ENCODE data around the gene EVC2. TPM values are rescaled to one million over a fixed set of nuclear protein-coding genes. Genes with fewer than 3 reads are reported as not detected.

Gene EVC2
- total RNA-seq, 1 donor from 2014 or later, result 5.2 TPM

DNA sequence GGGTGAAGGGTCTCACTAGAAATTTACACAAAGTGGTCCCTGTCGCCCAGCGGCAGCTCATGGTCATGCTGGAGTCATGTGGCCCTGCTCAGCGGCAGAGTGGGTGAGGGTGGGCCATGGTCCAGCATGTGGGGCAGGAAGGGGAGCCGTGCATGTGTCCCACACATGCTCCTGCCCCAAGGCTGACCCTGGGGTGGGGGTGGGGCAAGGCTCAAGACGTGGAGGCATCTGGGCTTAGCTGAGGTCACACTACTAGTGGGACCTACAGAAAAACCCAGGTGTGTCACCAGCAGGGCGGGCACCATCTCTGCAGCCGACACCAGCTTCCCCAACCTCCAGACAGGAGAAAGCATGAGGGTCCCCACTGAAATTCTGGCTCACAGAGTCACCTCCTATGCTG is 45.0 kb upstream of the EVC2 start:
- no peak overlapping the region for H3K9ac ChIP-seq (ENCODE audit: low read depth in 1 of 3, low read length in 3 of 3)
- H3K27me3 ChIP-seq (ENCODE audit: control insufficient read depth in 3 of 3, insufficient read depth in 3 of 3, low read length in 3 of 3), result peaks cover 0 to 2% (median 0%) of the 10 kb centered on the region in 3 donors
- no peaks in the 10 kb centered on the region for H3K4me1 ChIP-seq (ENCODE audit: control insufficient read depth in 3 of 3, insufficient read depth in 3 of 3, low read length in 3 of 3)
- no peak overlapping the region for H3K4me3 ChIP-seq (ENCODE audit: low read length in 3 of 3)
- peaks cover 8 to 38% (median 11%) of the 10 kb centered on the region in 3 donors for H3K36me3 ChIP-seq (ENCODE audit: control insufficient read depth in 3 of 3, insufficient read depth in 3 of 3, low read length in 3 of 3)
- H3K9me3 ChIP-seq (ENCODE audit: control insufficient read depth in 3 of 3, low read length in 3 of 3), result peaks cover 0 to 5% (median 0%) of the 10 kb centered on the region in 3 donors
- H3K27ac ChIP-seq (ENCODE audit: low read depth, low read length), result no peak overlapping the region

DNA sequence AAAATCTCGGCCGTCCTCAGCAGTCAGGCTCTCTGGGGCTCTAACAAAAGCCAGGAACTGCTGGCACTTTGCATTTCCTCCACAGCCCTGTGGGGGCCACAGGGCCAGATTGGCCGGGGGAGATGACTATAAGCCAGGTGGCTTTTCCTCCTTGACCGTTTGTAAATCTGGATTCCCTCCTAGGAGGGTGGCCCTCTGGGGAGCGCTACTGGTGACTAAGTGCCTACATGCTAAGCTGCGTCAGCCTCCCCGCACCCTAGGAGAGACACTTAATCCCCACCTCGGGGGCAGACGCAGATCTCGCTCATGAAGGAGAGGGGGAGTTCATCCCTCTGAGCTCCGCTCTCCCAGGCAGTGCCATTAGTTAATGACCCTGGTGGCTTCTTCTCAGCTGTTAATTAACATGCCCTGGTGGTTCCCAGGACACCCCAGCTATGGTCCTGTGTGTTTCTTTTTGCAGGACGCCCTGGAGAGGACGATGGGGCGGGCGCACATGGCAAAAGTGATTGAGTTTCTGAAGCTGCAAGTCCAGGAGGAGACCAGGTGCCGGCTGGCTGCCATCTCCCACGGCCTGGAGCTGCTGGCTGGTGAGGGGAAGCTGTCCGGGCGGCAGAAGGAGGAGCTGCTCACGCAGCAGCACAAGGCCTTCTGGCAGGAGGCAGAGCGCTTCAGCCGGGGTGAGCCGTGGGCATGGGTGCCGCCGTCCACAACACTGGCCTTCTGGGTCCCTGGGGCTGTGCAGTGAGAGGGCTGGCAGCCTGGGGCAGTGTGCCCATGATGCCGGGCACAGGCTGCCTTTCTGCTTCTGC is 44.2 kb upstream of the EVC2 start:
- peaks cover under 1 to 3% (median 2%) of the 10 kb centered on the region in 3 donors for H3K4me1 ChIP-seq (ENCODE audit: control insufficient read depth in 3 of 3, insufficient read depth in 3 of 3, low read length in 3 of 3)
- H3K4me3 ChIP-seq (ENCODE audit: low read length in 3 of 3), result no peak overlapping the region
- peaks cover 0 to 5% (median 0%) of the 10 kb centered on the region in 3 donors for H3K9me3 ChIP-seq (ENCODE audit: control insufficient read depth in 3 of 3, low read length in 3 of 3)
- H3K36me3 ChIP-seq (ENCODE audit: control insufficient read depth in 3 of 3, insufficient read depth in 3 of 3, low read length in 3 of 3), result peaks cover 8 to 37% (median 11%) of the 10 kb centered on the region in 3 donors
- H3K27me3 ChIP-seq (ENCODE audit: control insufficient read depth in 3 of 3, insufficient read depth in 3 of 3, low read length in 3 of 3), result peaks cover 0 to 2% (median 0%) of the 10 kb centered on the region in 3 donors
- H3K9ac ChIP-seq (ENCODE audit: low read depth in 1 of 3, low read length in 3 of 3), result no peak overlapping the region
- H3K27ac ChIP-seq (ENCODE audit: low read depth, low read length), result no peak overlapping the region

DNA sequence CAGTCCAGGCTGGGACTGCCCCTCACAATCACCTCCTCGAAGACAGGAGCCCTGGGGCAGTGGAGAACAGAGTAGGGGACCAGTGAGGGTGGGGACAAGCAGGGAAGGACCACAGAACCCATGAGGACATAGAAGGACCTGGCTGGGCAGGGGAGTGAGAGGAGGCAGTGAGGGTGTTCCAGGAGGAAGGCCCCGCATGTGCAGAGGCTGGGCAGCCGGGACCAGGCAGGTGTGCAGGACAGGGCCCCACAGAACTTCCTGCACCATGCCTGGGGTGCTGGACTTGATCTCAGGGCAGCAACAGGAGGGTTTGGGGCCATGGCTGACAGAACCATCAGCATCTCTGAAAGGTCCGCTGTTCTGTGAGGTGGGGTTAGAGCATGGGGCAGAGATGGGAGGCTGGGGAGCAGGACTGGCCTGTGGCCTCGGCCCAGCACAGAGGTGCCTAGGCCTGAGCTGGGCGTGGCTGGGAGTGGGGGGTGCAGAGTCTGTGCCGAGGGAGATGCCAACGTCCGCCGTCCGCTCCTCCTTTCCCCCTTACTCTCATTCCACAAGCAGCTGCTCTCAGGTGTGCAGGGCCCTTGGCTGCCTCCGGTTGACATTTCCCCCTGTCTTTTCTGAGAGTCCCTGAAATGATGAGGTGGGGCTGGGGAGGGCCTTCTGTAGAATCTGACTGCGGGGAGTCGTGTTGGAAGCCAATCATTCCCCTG is 43.5 kb upstream of the EVC2 start:
- Histone ChIP-seq H3K4me1 (ENCODE audit: control insufficient read depth in 3 of 3, insufficient read depth in 3 of 3, low read length in 3 of 3) (peaks cover 5 to 8% (median 7%) of the 10 kb centered on the region in 3 donors), H3K9me3 (ENCODE audit: control insufficient read depth in 3 of 3, low read length in 3 of 3) (peaks cover 0 to 2% (median 0%) of the 10 kb centered on the region in 3 donors), H3K27ac (ENCODE audit: low read depth, low read length) (no peak overlapping the region), H3K36me3 (ENCODE audit: control insufficient read depth in 3 of 3, insufficient read depth in 3 of 3, low read length in 3 of 3) (peaks cover 4 to 29% (median 7%) of the 10 kb centered on the region in 3 donors), H3K27me3 (ENCODE audit: control insufficient read depth in 3 of 3, insufficient read depth in 3 of 3, low read length in 3 of 3) (peaks cover 0 to 2% (median 0%) of the 10 kb centered on the region in 3 donors), H3K4me3 (ENCODE audit: low read length in 3 of 3) (no peak overlapping the region), H3K9ac (ENCODE audit: low read depth in 1 of 3, low read length in 3 of 3) (no peak overlapping the region)

DNA sequence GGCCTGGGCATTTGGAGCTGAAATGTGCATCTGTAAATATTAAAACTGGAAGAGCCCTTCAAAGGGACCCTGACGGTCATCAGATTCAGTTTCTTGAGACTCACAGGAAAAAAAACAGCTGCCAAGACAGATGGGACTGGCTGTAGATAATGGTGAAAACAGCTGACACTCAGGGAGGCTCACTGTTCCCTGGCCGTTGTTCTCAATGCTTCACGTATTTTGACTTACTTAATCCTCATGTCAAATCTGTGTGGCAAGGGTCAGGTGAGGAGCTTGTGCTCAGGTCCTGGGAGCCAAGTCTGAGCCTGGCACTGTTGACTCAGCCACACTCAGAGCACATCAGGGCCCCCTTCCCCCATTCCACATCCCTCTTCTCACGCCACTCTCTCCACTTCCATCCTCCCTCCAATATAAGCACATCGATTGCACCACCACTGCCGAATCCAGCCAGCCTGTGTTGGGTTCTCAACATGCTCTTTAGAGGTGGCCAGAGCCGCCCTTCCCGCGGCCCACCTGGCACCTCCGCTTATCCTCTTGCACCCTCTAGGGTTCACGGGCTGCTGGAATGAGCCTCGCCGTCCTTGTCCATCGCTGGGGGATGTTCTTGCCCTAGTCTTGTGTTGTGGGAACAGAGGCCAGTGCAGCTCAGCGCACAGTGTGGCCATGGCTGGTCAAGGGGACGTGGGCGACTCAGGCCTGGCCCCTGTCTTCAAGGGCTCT is 42.7 kb upstream of the EVC2 start:
- peaks cover 5 to 9% (median 7%) of the 10 kb centered on the region in 3 donors for H3K4me1 ChIP-seq (ENCODE audit: control insufficient read depth in 3 of 3, insufficient read depth in 3 of 3, low read length in 3 of 3)
- H3K27me3 ChIP-seq (ENCODE audit: control insufficient read depth in 3 of 3, insufficient read depth in 3 of 3, low read length in 3 of 3), result peaks cover 0 to 2% (median 0%) of the 10 kb centered on the region in 3 donors
- no peaks in the 10 kb centered on the region for H3K9me3 ChIP-seq (ENCODE audit: control insufficient read depth in 3 of 3, low read length in 3 of 3)
- H3K4me3 ChIP-seq (ENCODE audit: low read length in 3 of 3), result no peak overlapping the region
- peaks cover 2 to 23% (median 4%) of the 10 kb centered on the region in 3 donors for H3K36me3 ChIP-seq (ENCODE audit: control insufficient read depth in 3 of 3, insufficient read depth in 3 of 3, low read length in 3 of 3)
- no peak overlapping the region for H3K9ac ChIP-seq (ENCODE audit: low read depth in 1 of 3, low read length in 3 of 3)
- no peak overlapping the region for H3K27ac ChIP-seq (ENCODE audit: low read depth, low read length)

DNA sequence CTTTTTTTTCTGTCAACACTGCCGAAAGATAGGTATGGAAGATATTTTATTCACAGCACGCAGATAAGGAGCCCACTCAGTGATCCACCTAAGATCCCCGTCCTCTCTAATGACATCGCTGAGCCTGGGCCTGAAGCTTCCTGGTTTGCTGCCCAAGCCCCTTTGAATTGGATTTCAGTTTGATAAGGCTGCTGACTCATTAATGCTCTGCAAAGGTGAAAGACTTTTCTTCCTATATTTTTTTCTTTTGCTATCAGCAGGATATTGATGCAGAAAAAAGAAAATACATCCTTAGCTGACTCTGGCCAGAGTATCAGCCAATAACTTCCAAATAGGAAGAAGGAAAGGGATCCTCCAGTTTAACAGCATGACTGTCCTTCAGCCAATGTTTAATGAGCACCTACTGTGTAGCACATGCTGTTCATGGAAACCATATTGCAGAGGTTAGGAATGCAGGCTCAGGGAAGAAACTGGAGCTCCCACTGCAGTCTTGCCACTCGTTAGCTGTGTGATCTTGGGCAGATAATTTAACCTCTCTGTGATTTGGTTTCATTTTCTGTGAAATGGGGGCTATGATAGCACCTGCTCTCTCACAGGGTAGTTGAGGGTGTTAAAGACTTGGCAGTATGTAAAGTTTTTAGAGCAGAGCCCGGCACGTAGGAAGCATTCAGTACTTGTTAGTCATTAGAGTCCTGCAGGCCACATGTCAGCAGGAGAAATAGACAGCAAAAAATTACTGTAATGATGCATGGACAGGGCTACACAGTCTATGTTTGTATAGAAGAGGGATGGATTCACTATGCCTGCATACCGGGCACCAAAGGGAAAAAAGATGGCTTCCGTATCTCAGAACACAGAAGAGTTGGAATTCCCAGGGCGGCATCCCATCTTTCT is 41.9 kb upstream of the EVC2 start:
- Histone ChIP-seq H3K9ac (ENCODE audit: low read depth in 1 of 3, low read length in 3 of 3) (no peak overlapping the region), H3K27me3 (ENCODE audit: control insufficient read depth in 3 of 3, insufficient read depth in 3 of 3, low read length in 3 of 3) (peaks cover 0 to 2% (median 0%) of the 10 kb centered on the region in 3 donors), H3K36me3 (ENCODE audit: control insufficient read depth in 3 of 3, insufficient read depth in 3 of 3, low read length in 3 of 3) (peaks cover under 1 to 19% (median 4%) of the 10 kb centered on the region in 3 donors), H3K9me3 (ENCODE audit: control insufficient read depth in 3 of 3, low read length in 3 of 3) (no peaks in the 10 kb centered on the region), H3K4me1 (ENCODE audit: control insufficient read depth in 3 of 3, insufficient read depth in 3 of 3, low read length in 3 of 3) (peaks cover 5 to 9% (median 7%) of the 10 kb centered on the region in 3 donors), H3K4me3 (ENCODE audit: low read length in 3 of 3) (no peak overlapping the region), H3K27ac (ENCODE audit: low read depth, low read length) (no peak overlapping the region)

DNA sequence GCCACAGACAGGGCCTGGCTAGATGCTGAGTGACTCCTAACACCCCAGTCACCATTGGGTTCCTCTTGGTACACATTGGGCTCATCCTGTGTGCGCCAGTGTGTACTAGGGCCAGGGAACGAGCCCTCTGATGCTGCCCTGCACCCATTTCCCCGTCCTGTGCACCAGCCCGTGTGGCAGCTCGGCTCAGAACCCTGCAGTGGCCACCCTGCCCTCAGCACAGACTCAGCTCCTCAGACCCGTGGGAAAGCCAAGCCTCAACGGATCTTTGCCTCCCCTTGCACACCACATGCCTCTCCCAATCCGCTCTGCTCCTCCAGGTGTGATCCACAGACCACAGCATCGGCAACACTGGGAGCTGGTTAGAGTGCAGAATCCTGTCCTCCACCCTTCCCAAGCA is 41.2 kb upstream of the EVC2 start:
- Histone ChIP-seq H3K27me3 (ENCODE audit: control insufficient read depth in 3 of 3, insufficient read depth in 3 of 3, low read length in 3 of 3) (peaks cover 0 to 2% (median 0%) of the 10 kb centered on the region in 3 donors), H3K4me1 (ENCODE audit: control insufficient read depth in 3 of 3, insufficient read depth in 3 of 3, low read length in 3 of 3) (peaks cover 5 to 9% (median 7%) of the 10 kb centered on the region in 3 donors), H3K9ac (ENCODE audit: low read depth in 1 of 3, low read length in 3 of 3) (no peak overlapping the region), H3K36me3 (ENCODE audit: control insufficient read depth in 3 of 3, insufficient read depth in 3 of 3, low read length in 3 of 3) (peaks cover 0 to 16% (median 4%) of the 10 kb centered on the region in 3 donors), H3K4me3 (ENCODE audit: low read length in 3 of 3) (no peak overlapping the region), H3K9me3 (ENCODE audit: control insufficient read depth in 3 of 3, low read length in 3 of 3) (no peaks in the 10 kb centered on the region), H3K27ac (ENCODE audit: low read depth, low read length) (no peak overlapping the region)

DNA sequence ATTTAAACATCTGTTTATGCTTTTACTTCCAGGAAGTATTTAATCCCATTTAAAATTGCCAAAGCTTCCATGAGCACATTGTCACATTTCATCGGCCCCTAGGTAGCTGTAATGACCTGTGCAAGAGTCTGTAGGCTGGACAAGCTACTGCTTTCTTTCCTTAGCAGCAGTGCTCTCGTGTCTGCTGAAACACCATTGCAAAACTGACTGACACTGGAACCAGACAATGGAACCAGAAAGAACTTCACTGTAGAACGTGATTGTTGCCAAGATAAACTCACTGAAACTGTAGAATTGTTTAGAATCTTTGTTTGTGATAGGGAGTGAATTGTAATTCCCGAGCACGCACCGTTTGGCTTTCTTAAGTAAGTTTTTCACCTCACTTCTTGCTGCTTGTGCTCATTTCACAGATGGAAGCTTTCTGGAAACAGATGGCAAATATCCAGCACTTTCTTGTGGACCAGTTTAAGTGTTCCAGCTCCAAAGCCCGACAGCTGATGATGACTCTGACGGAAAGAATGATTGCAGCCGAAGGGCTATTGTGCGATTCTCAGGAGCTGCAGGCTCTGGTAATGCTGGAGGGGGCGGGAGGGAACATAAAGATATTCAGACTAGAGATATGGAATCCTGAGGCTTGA is 39.5 kb upstream of the EVC2 start:
- H3K27ac ChIP-seq (ENCODE audit: low read depth, low read length), result no peak overlapping the region
- H3K36me3 ChIP-seq (ENCODE audit: control insufficient read depth in 3 of 3, insufficient read depth in 3 of 3, low read length in 3 of 3), result peaks cover 0 to 11% (median 4%) of the 10 kb centered on the region in 3 donors
- no peaks in the 10 kb centered on the region for H3K9me3 ChIP-seq (ENCODE audit: control insufficient read depth in 3 of 3, low read length in 3 of 3)
- no peak overlapping the region for H3K4me3 ChIP-seq (ENCODE audit: low read length in 3 of 3)
- peaks cover 5 to 9% (median 7%) of the 10 kb centered on the region in 3 donors for H3K4me1 ChIP-seq (ENCODE audit: control insufficient read depth in 3 of 3, insufficient read depth in 3 of 3, low read length in 3 of 3)
- no peak overlapping the region for H3K9ac ChIP-seq (ENCODE audit: low read depth in 1 of 3, low read length in 3 of 3)
- H3K27me3 ChIP-seq (ENCODE audit: control insufficient read depth in 3 of 3, insufficient read depth in 3 of 3, low read length in 3 of 3), result peaks cover 0 to 2% (median 0%) of the 10 kb centered on the region in 3 donors

DNA sequence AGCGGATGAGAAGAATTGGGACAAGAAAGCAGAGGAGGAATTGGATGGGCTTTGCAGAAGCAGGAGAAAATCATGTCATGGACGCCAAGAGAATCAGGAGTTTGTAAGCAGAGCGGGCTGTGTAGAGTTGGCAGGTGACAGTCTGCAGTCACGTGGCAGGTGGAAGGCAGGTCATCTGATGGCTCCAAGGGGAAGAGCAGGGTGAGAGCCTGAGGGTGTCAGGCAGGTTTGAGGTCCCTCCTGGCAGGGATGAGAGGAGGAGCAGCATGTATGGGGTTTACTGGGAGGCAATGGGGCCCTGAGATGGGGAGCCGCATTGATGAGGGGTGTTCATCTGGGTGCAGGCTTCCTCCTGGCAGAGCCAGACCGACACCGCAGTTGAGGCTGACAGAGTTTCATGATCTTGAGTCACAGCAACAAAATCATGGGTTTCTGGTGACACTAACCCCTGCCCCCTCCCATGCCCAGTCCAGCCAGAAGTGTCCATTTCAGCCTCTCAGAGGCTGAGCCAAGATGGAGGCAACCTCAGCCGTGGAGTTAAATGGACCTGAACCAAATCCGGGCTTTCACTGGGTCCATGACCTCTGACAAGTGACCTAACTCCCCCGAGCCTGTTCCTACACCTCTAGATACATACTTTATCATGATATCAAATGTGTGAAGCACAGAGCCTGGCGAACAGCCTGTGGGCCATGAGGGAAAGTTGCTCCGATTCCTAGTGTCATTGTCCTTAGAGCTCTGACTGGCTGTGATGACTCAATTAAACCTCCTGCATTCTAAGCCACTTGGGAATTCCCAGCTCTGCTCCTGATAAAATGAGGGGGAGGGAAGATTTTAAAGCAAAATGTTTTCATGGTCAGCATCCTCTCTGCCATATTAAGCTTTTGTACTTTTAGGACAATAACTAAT is 38.7 kb upstream of the EVC2 start:
- Histone ChIP-seq H3K4me1 (ENCODE audit: control insufficient read depth in 3 of 3, insufficient read depth in 3 of 3, low read length in 3 of 3) (peaks cover 5 to 9% (median 7%) of the 10 kb centered on the region in 3 donors), H3K36me3 (ENCODE audit: control insufficient read depth in 3 of 3, insufficient read depth in 3 of 3, low read length in 3 of 3) (peaks cover 0 to 18% (median 10%) of the 10 kb centered on the region in 3 donors), H3K27me3 (ENCODE audit: control insufficient read depth in 3 of 3, insufficient read depth in 3 of 3, low read length in 3 of 3) (peaks cover 0 to 2% (median 0%) of the 10 kb centered on the region in 3 donors), H3K9me3 (ENCODE audit: control insufficient read depth in 3 of 3, low read length in 3 of 3) (no peaks in the 10 kb centered on the region), H3K4me3 (ENCODE audit: low read length in 3 of 3) (no peak overlapping the region), H3K27ac (ENCODE audit: low read depth, low read length) (peak overlapping the region; percentile 18), H3K9ac (ENCODE audit: low read depth in 1 of 3, low read length in 3 of 3) (no peak overlapping the region)
